Endothelial cell of umbilical vein (primary cell): ENCODE data around the gene NR6A1.

ENCODE experiments used
- EZH2 ChIP-seq: IDR thresholded peaks from 2 replicates; pipeline ENCODE4 v1.6.1; 2012; ENCODE audit warnings: borderline replicate concordance, low read depth, mild to moderate bottlenecking, moderate library complexity, low read length, inconsistent platforms; ENCODE audit not compliant: severe bottlenecking
- FOS ChIP-seq: IDR thresholded peaks from 2 replicates; pipeline ENCODE4 v1.6.1; 2011; ENCODE audit warnings: mild to moderate bottlenecking, low read length, moderate library complexity, borderline replicate concordance; ENCODE audit not compliant: insufficient read depth
- GATA2 ChIP-seq: IDR thresholded peaks from 2 replicates; pipeline ENCODE4 v1.7.0; 2011; ENCODE audit warnings: low read depth, mild to moderate bottlenecking, moderate library complexity, mixed read lengths, low read length; ENCODE audit not compliant: insufficient read length, insufficient read depth
- JUN ChIP-seq: IDR thresholded peaks from 2 replicates; pipeline ENCODE4 v1.6.1; 2011; ENCODE audit warnings: borderline replicate concordance, low read depth; ENCODE audit not compliant: insufficient read length, insufficient read depth
- MYC ChIP-seq: IDR thresholded peaks from one replicate; pipeline ENCODE4 v1.6.1; 2011; ENCODE audit warnings: mild to moderate bottlenecking, low read depth, low read length
- POLR2A ChIP-seq: IDR thresholded peaks from 2 replicates; pipeline ENCODE4 v1.6.1; 2012; ENCODE audit warnings: low read depth, mild to moderate bottlenecking, control low read depth, low read length
- POLR2AphosphoS5 ChIP-seq: IDR thresholded peaks from 2 replicates; pipeline ENCODE4 v1.6.1; 2012; ENCODE audit warnings: low read depth, mild to moderate bottlenecking, control low read depth, low read length, moderate library complexity; ENCODE audit not compliant: insufficient read depth
- TF ChIP-seq, protein P1 (sequence below): IDR thresholded peaks from 2 replicates; pipeline ENCODE4 v1.6.1; 2011; ENCODE audit not compliant: insufficient read depth, insufficient read length
- TF ChIP-seq, protein P2 (sequence below), 2 donors: IDR thresholded peaks; 1 replicate in 1 of 2; 2 replicates in 1 of 2; pipeline ENCODE4 v1.5.1; 2011; ENCODE audit warnings: low read length in 2 of 2, mild to moderate bottlenecking in 2 of 2, moderate library complexity in 2 of 2, control low read depth in 1 of 2, inconsistent platforms in 1 of 2, low read depth in 1 of 2; ENCODE audit not compliant: insufficient read depth in 1 of 2; ENCODE audit errors: extremely low read depth in 1 of 2

DNA sequence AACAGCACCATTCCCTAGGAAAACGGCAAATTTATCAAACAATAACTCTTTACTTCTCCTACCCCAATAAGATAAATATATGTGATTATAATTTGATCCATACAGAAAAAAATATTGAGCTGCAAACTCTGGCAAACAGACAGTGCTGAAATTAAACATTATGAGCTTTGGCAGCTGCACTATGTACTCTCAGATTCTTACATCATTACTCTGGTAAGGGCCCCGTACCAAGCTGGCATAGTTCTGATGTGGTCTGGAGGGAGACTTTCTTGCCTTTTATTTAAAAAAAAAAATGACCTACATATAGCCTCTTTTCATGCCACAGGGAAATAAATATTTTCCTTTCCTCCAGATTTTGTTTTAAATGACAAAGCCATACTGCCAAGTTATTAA lies 95.0 kb downstream of the NR6A1 start:
- TF ChIP-seq, protein P1, sequence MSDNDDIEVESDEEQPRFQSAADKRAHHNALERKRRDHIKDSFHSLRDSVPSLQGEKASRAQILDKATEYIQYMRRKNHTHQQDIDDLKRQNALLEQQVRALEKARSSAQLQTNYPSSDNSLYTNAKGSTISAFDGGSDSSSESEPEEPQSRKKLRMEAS: no peak
- TF ChIP-seq, protein P2, sequence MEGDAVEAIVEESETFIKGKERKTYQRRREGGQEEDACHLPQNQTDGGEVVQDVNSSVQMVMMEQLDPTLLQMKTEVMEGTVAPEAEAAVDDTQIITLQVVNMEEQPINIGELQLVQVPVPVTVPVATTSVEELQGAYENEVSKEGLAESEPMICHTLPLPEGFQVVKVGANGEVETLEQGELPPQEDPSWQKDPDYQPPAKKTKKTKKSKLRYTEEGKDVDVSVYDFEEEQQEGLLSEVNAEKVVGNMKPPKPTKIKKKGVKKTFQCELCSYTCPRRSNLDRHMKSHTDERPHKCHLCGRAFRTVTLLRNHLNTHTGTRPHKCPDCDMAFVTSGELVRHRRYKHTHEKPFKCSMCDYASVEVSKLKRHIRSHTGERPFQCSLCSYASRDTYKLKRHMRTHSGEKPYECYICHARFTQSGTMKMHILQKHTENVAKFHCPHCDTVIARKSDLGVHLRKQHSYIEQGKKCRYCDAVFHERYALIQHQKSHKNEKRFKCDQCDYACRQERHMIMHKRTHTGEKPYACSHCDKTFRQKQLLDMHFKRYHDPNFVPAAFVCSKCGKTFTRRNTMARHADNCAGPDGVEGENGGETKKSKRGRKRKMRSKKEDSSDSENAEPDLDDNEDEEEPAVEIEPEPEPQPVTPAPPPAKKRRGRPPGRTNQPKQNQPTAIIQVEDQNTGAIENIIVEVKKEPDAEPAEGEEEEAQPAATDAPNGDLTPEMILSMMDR (IDR thresholded peaks at IDR 0.05; ENCODE audit: extremely low read depth in 1 of 2, insufficient read depth in 1 of 2, low read depth in 1 of 2, low read length in 2 of 2): no peak
- no peak for TF ChIP-seq EZH2
- no peak for TF ChIP-seq POLR2A
- TF ChIP-seq JUN: no peak
- no peak for TF ChIP-seq MYC
- no peak for TF ChIP-seq FOS
- TF ChIP-seq POLR2AphosphoS5: no peak
- TF ChIP-seq GATA2: no peak
